ENCODE measurements around the gene KCTD16.

The KCTD16 gene

DNA sequence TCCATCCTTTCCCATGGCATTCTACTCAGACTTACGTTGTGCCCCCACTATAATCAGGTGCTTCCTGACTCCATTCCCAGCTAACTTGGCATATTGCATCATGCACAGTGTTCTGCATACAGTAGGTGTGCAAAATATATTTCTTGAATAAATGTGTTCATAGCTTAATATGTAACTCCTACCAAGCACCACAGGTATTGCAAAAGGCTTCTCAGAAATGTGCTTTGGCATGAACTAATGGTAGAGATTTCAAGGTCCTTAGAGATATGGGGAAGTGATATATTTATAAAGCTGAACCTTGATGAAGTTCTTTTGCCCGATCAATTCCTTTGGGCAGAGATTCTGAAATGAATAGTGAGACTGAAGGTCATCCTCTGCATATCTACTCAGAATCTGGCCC is 220.4 kb downstream of the KCTD16 start:
- H3K4me3 ChIP-seq (ENCODE audit: low read length): no peak overlapping the region
- H2AFZ ChIP-seq (ENCODE audit: low read depth, low read length): no peak overlapping the region
- no peaks in the 10 kb centered on the region for H3K9me3 ChIP-seq (ENCODE audit: low read length)
- no peaks in the 10 kb centered on the region for H3K27me3 ChIP-seq (ENCODE audit: insufficient read depth, low read length)
- H3K4me1 ChIP-seq (ENCODE audit: insufficient read depth, low read length): no peaks in the 10 kb centered on the region
- H3K36me3 ChIP-seq (ENCODE audit: insufficient read depth, low read length): no peaks in the 10 kb centered on the region

DNA sequence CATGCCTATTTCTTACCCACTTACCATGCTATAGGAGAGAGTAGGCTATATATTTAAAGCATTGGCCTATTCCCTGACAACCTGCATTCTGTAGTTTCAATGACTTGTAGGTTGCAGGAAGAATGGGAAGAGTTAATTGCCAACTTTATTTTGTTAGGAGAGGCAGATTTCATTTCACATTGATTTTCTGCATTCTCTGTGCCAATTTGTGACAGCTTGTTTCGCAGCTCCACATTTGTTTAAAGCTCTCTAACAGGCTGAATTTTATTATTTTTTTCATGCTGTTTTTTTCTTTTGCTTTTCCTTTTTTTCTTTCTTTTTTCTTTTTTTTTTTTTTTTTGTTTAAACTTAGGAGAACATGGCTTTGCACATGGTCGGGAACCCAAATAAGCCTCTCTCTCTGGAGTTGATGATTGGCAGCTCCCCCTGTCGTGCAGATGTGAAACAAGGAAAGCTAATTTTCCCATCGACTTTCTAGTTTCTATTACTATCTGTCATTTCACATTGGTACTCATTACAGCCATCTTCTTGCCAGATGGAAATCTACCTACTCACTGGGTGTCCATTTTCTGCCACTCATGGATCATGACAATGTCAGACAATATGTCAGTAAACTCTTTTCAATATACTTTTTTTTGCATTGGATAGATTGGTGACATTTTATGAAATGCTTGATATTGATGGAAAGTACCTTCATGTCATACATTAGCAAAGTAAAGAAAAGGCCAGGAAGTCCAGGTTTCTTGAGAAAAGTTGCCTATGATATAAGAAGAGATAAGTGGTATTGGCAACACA is 223.2 kb downstream of the KCTD16 start:
- H3K9me3 ChIP-seq (ENCODE audit: low read length): no peaks in the 10 kb centered on the region
- H3K4me3 ChIP-seq (ENCODE audit: low read length): no peak overlapping the region
- H3K4me1 ChIP-seq (ENCODE audit: insufficient read depth, low read length): no peaks in the 10 kb centered on the region
- no peak overlapping the region for H2AFZ ChIP-seq (ENCODE audit: low read depth, low read length)
- no peaks in the 10 kb centered on the region for H3K27me3 ChIP-seq (ENCODE audit: insufficient read depth, low read length)
- no peaks in the 10 kb centered on the region for H3K36me3 ChIP-seq (ENCODE audit: insufficient read depth, low read length)

GRCh38 chr5:144395704-144396103 is 225.0 kb downstream of the KCTD16 start:
- no peaks in the 10 kb centered on the region for H3K27me3 ChIP-seq (ENCODE audit: insufficient read depth, low read length)
- H3K4me3 ChIP-seq (ENCODE audit: low read length): no peak overlapping the region
- no peak overlapping the region for H2AFZ ChIP-seq (ENCODE audit: low read depth, low read length)
- H3K4me1 ChIP-seq (ENCODE audit: insufficient read depth, low read length): no peaks in the 10 kb centered on the region
- H3K36me3 ChIP-seq (ENCODE audit: insufficient read depth, low read length): no peaks in the 10 kb centered on the region
- no peaks in the 10 kb centered on the region for H3K9me3 ChIP-seq (ENCODE audit: low read length)

- H3K4me1 ChIP-seq (ENCODE audit: insufficient read depth, low read length): no peaks in the 10 kb centered on the region
- no peak overlapping the region for H2AFZ ChIP-seq (ENCODE audit: low read depth, low read length)
- H3K27me3 ChIP-seq (ENCODE audit: insufficient read depth, low read length): no peaks in the 10 kb centered on the region
Observed at GRCh38 chr5:144403058-144403457, 232.4 kb downstream of the KCTD16 start.

GRCh38 chr5:144403817-144404420 is 233.2 kb downstream of the KCTD16 start:
- Histone ChIP-seq H3K4me3 (ENCODE audit: low read length) (no peak overlapping the region), H3K4me1 (ENCODE audit: insufficient read depth, low read length) (no peaks in the 10 kb centered on the region), H3K9me3 (ENCODE audit: low read length) (no peaks in the 10 kb centered on the region), H2AFZ (ENCODE audit: low read depth, low read length) (no peak overlapping the region), H3K36me3 (ENCODE audit: insufficient read depth, low read length) (no peaks in the 10 kb centered on the region), H3K27me3 (ENCODE audit: insufficient read depth, low read length) (no peaks in the 10 kb centered on the region)

More at GRCh38 chr5:144403058-144403457, 232.4 kb downstream of the KCTD16 start:
- no peaks in the 10 kb centered on the region for H3K36me3 ChIP-seq (ENCODE audit: insufficient read depth, low read length)
- H3K4me3 ChIP-seq (ENCODE audit: low read length): no peak overlapping the region
- H3K9me3 ChIP-seq (ENCODE audit: low read length): no peaks in the 10 kb centered on the region

- Histone ChIP-seq H3K9me3 (ENCODE audit: low read length) (no peaks in the 10 kb centered on the region), H3K4me1 (ENCODE audit: insufficient read depth, low read length) (no peaks in the 10 kb centered on the region), H2AFZ (ENCODE audit: low read depth, low read length) (no peak overlapping the region), H3K4me3 (ENCODE audit: low read length) (no peak overlapping the region), H3K36me3 (ENCODE audit: insufficient read depth, low read length) (no peaks in the 10 kb centered on the region), H3K27me3 (ENCODE audit: insufficient read depth, low read length) (no peaks in the 10 kb centered on the region)
Observed at GRCh38 chr5:144404672-144405071, 234.0 kb downstream of the KCTD16 start.

DNA sequence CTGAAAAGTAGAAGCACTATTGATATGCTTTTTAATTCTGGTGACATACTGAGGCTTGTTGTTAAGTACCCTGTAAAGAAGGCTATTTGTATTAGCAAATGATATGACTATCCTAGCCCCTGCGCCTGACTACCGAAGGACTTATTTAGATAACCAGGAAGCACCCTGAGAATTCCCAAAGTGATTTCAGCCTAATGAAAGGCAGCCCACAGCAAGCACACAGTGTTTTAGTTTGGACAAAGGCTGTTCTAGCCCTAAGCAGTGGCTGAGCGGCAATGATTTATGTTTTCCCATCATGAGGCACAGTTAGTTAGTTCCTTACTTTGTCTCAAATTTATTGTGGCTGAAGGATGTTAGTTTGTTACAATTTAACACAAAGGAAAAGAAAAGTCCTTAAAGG is 235.3 kb downstream of the KCTD16 start:
- Histone ChIP-seq H3K27me3 (ENCODE audit: insufficient read depth, low read length) (no peaks in the 10 kb centered on the region), H3K9me3 (ENCODE audit: low read length) (no peaks in the 10 kb centered on the region), H3K4me1 (ENCODE audit: insufficient read depth, low read length) (no peaks in the 10 kb centered on the region), H3K36me3 (ENCODE audit: insufficient read depth, low read length) (no peaks in the 10 kb centered on the region), H3K4me3 (ENCODE audit: low read length) (no peak overlapping the region), H2AFZ (ENCODE audit: low read depth, low read length) (no peak overlapping the region)

DNA sequence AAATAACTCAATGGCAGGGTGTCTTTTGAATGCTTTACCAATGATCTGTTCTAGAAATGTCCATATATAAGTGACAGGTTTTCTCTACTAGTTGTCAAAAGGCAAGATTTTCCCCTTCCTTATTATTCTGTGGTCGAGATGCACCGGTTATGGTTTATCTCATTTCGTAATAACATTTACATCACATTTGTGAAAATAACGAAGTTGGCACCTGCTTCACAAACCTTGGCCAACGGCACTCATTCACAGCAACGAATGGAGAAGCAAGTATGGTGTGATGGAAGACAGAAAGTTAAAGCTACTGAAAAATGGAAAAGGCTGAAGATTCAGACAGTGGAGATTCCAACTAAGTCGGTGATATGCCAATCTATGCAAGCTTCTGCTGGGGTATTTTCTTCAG is 235.8 kb downstream of the KCTD16 start:
- no peaks in the 10 kb centered on the region for H3K9me3 ChIP-seq (ENCODE audit: low read length)
- no peaks in the 10 kb centered on the region for H3K27me3 ChIP-seq (ENCODE audit: insufficient read depth, low read length)

GRCh38 chr5:144414202-144415029 is 243.7 kb downstream of the KCTD16 start:
- Histone ChIP-seq H3K4me3 (ENCODE audit: low read length) (no peak overlapping the region), H3K4me1 (ENCODE audit: insufficient read depth, low read length) (no peaks in the 10 kb centered on the region), H3K27me3 (ENCODE audit: insufficient read depth, low read length) (no peaks in the 10 kb centered on the region), H2AFZ (ENCODE audit: low read depth, low read length) (no peak overlapping the region), H3K9me3 (ENCODE audit: low read length) (no peaks in the 10 kb centered on the region), H3K36me3 (ENCODE audit: insufficient read depth, low read length) (no peaks in the 10 kb centered on the region)

More for the DNA sequence above, 235.8 kb downstream of the KCTD16 start:
- no peak overlapping the region for H3K4me3 ChIP-seq (ENCODE audit: low read length)
- H3K36me3 ChIP-seq (ENCODE audit: insufficient read depth, low read length): no peaks in the 10 kb centered on the region
- H3K4me1 ChIP-seq (ENCODE audit: insufficient read depth, low read length): no peaks in the 10 kb centered on the region
- no peak overlapping the region for H2AFZ ChIP-seq (ENCODE audit: low read depth, low read length)

GRCh38 chr5:144416196-144416595 is 245.5 kb downstream of the KCTD16 start:
- Histone ChIP-seq H2AFZ (ENCODE audit: low read depth, low read length) (no peak overlapping the region), H3K4me1 (ENCODE audit: insufficient read depth, low read length) (no peaks in the 10 kb centered on the region), H3K27me3 (ENCODE audit: insufficient read depth, low read length) (no peaks in the 10 kb centered on the region), H3K9me3 (ENCODE audit: low read length) (no peaks in the 10 kb centered on the region), H3K36me3 (ENCODE audit: insufficient read depth, low read length) (no peaks in the 10 kb centered on the region), H3K4me3 (ENCODE audit: low read length) (no peak overlapping the region)

GRCh38 chr5:144418719-144419118 is 248.0 kb downstream of the KCTD16 start:
- Histone ChIP-seq H3K27me3 (ENCODE audit: insufficient read depth, low read length) (no peaks in the 10 kb centered on the region), H3K9me3 (ENCODE audit: low read length) (no peaks in the 10 kb centered on the region), H2AFZ (ENCODE audit: low read depth, low read length) (no peak overlapping the region), H3K4me3 (ENCODE audit: low read length) (no peak overlapping the region), H3K36me3 (ENCODE audit: insufficient read depth, low read length) (no peaks in the 10 kb centered on the region), H3K4me1 (ENCODE audit: insufficient read depth, low read length) (no peaks in the 10 kb centered on the region)

DNA sequence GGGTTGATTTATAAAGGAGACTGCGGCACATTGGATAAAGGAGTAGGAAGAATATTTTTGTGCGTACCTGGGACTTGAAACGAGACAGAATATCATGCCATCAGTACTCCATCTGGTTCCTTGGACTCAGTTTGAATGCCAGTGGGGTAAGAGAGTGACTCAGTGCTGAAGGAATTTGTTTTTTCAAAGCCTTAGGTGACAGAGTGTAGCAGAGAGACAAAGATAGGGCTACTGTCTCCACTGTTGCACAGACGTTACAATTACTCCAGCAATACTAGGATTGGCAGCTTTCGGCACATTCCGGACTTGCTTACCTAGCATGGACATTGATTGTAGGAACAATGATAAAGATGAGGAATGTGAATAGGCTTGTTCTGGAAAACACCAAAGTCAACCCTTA is 250.7 kb downstream of the KCTD16 start:
- Histone ChIP-seq H3K27me3 (ENCODE audit: insufficient read depth, low read length) (no peaks in the 10 kb centered on the region), H3K36me3 (ENCODE audit: insufficient read depth, low read length) (no peaks in the 10 kb centered on the region), H3K4me3 (ENCODE audit: low read length) (no peak overlapping the region), H3K9me3 (ENCODE audit: low read length) (no peaks in the 10 kb centered on the region), H3K4me1 (ENCODE audit: insufficient read depth, low read length) (no peaks in the 10 kb centered on the region), H2AFZ (ENCODE audit: low read depth, low read length) (no peak overlapping the region)

Data from neuron (in vitro differentiated cells).